ENCODE results near the gene PDE4D.
"Not testable (repeated sequence)": the region's sequence is repeated elsewhere in the genome, so short reads cannot be mapped to it uniquely, and the experiment has no call there.

PDE4D gene

DNA sequence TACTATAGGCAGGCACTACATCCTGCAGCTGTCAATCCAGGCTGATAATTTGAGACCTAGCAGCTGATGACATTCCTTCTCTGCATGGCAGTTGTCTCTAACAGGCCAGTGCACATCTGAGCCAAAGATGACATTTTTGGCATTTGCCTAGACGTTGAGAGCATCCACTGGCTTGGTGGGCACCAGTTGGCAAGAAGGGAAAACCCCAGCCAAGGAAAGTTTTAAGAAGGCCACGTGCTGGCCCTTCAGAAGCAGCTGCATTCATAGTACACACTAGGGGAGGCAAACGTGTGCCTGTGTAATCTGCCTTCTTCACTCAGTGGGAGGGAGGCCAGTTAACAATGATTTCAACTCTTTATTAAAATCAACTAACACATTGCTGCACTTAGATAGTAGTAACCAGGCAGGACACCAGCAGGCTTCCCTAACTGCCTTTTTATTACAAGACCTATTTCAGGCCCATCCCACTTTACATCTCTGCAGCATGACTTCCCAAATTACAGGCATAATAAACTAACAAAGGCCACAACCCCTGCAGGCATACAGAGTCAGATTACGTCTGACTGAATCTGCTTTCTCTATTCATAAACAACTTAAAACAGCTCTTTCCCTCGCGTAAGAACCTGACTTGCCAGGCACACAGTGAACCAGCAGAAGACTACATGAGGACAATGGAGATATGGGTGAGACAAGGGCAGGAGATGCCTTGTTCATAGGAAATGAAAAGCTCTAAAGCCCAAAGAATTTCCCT is 576.3 kb downstream of the PDE4D start:
- DNase-seq, result no peak

DNA sequence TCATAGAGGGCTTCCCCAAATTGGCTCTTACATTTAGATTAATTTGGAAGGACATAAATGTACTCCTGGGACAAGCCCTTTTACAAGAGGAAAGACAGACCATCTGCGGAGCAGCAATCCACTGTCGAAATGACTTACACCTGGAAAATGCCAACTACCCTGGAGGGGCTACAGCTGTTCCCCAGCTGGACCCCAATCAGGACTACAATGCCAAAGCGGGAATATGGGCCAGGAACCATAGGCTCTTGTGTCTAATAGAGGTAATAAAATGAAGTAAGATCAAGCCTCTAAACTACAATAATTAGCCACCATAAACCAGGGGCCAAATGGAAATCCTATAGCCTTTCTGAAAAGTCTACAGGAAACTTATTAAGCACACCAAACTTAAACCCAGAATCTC is 581.3 kb downstream of the PDE4D start:
- DNase-seq, result no peak

DNA sequence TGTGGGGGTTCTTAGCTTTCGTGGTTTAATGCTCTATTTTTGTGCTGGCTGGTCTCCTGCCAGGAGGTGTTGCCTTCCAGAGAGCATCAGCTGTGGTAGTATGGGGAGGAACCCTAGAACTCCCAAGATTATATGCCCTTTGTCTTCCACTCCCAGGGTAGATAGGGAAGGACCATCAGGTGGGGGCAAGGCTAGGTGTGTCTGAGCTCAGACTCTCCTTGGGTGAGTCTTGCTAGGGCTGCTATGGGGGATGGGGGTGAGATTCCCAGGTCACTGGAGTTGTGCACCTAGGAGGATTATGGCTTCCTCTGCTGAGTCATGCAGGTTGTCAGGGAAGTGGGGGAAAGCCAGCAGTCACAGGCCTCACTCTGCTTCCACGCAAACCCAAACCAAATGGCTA is 584.8 kb downstream of the PDE4D start:
- not testable (repeated sequence) for DNase-seq

DNA sequence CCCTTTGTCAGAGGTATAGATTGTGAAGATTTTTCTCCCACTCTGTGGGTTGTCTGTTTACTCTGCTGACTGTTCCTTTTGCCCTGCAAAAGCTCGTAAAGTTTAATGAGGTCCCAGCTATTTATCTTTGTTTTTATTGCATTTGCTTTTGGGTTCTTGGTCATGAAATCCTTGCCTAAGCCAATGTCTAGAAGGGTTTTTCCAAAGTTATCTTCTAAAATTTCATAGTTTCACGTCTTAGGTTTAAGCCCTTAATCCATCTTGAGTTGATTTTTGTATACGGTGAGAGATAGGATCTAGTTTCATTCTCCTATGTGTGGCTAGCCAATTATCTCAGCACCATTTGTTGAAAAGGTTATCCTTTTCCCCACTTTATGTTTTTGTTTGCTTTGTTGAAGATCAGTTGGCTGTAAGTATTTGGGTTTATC is 590.2 kb downstream of the PDE4D start:
- DNase-seq, result not testable (repeated sequence)

DNA sequence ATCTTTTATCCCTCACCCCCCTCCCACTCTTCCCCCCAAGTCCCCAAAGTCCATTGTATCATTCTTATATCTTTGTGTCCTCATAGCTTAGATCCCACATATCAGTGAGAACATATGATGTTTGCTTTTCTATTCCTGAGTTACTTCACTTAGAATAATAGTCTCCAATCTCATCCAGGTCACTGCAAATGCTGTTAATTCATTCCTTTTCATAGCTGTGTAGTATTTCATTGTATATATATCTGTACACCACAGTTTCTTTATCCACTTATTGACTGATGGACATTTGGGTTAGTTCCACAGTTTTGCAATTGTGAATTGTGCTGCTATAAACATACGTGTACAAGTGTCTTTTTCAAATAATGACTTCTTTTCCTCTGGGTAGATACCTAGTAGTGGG is 591.0 kb downstream of the PDE4D start:
- DNase-seq, result not testable (repeated sequence)

DNA sequence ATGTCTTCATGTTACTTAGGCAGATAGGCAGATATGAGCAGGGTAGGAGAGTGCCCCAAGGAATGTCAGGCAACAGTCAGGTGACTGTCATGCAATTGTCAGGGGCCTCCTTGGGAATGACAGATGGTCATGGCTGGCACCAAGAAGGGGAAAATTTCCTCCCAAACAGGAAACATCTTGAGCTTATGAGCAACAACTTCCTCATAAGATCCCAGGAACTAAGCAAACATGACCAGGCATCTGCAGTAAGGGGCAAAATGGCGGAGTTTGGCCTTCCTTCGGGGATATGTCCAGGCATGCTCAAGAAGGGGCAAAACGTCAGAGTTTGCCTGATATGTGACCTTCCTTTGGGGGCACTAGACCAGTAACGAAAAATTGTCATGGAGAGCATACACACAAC is 591.8 kb downstream of the PDE4D start:
- no peak for DNase-seq

DNA sequence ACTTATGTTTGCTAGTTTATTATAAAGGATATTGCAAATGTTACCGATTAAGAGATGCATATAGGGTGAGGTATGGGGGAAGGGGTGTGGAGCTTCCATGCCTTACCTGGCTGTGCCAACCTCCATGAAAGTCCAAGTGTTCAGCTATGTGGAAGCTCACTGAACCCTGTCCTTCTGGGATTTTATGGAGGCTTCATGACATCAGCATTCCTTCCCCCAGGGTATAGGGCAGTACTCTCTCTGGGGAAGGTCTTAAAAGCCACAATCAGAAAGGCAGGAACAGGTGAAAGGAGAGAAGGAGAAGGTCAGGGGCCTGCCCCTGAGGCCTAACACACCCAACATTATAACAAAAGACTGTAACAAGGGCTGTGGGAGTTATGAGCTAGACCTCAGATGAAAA is 592.6 kb downstream of the PDE4D start:
- no peak for DNase-seq

DNA sequence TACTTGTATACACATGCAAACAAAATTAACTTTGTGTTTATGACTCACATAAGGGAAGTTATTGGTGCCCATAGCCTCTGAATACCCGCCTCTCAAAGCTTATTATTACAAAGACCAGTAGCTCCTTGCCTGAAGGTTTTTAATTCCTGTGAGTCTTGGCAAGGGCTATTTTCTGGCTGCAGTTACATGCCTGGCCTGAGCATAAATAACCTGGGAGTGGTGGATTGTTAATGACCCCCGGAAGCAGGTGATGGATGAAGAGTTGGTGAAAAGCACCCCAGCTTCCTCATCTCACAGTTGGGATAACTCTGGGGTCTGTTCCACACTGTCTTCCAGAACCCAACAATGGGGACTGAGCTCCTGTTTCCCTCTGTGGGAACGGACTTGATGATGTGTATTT is 594.5 kb downstream of the PDE4D start:
- no peak for DNase-seq

DNA sequence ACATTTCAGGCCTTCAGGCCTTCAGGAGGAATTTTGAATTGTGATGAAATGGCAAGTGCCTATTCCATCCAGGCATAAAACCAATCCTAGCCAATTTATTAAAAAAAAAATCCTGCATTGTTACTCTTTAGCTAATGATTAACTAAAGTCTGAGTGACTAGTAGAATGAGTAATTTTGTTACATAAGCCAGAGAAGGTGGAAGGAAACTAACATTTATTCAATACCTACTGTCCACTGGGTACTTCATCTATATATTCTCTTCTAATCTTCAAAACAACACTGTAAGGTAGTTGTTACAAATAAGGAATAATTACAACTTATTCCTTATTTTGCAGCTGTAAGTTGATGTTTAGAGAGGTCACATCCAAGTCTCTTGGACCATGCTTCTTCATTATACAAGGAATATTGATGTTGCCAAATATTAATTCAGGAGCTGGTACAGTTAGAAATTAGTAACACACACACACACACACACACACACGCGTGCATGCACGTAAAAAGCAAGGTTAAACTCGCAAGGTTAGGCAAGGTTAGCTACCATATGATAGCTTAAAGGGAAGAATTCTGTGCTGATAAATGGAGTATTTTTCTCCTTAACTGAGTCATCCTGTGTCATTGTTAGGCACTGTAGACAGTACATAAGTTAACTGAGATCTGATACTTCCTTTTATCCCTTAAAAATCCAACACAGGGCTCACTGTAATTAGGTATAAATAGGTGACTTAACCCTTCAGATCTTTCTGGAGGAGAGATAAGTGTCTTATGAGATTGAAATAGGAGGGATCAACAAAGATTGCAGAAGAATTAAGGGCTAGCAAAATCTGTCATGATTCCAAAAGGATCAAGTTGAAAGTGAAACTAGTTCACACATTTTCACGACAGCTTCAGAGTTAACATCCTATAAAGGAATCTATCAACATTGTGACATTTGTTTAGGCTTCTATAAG is 596.9 kb downstream of the PDE4D start:
- DNase-seq, result no peak

DNA sequence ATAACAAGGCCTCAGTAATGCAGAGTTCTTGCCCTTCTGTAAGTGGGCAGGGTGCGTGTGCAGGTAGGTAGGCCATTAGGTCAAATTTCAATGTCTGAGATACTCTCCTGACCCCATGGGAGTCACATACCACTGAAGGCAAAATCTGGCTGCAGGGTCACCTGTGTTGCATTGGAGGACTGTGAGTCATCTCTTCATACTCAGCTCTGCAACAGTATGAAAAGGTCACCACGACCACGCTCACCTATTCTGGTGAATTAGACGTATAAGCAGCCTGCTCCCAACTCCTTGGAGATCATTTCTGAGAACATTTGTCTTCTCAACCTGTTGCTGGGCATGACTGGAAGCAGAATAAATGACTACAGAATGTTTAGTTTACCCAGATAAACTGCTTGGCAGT is 599.8 kb downstream of the PDE4D start:
- DNase-seq, result no peak

DNA sequence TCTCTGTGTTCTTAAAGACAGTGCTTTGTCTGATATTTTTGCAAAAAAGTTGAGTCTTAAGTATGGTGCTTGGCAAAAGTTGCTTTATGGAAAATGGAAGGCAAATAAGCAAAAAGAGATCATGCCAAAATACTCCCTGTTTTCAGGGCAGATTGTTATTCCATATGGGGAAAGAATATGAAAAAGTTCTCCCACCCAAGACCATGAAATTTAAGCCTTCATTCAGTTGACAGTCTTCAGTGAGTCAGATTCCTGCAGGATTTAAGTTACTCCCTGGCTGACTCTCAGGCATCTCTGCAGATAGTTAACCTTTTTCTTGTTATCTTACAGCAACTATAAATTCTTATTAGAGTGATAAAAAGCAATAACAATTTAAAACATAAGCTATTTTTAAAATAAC is 601.6 kb downstream of the PDE4D start:
- no peak for DNase-seq

DNA sequence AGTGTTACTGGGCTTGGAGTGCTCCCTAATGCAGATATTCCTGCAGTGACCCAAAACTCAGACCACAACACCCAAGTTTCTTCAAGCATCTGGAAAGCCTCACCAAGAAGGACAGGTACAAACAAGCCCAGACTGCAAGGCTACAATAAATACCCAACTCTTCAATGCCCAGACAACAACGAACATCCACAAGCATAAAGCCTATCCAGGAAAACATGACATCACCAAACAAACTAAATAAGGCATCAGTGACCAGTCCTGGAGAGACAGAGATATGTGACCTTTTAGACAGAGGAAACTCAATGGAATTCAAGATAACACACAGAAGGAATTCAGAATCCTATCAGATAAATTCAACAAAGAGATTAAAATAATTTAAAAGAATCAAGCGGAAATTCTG is 605.6 kb downstream of the PDE4D start:
- no peak for DNase-seq

DNA sequence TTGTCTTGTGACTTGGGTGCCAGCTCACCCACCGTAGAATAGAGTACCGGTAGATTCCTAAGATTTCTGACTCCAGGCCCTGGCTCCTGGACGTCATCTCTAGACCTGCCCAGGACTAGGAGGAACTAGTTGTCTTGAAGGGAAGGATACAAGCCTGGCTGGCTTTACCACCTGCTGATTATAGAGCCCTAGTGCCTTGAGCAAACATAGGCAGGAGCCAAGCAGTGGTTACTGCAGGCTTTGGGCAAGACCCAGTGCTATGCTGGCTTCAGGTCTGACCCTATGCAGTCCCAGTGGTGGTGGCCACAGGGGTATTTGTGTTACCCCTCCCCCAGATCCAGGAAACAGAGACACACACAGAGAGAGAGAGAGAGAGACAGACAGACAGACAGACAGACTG is 606.2 kb downstream of the PDE4D start:
- no peak for DNase-seq

DNA sequence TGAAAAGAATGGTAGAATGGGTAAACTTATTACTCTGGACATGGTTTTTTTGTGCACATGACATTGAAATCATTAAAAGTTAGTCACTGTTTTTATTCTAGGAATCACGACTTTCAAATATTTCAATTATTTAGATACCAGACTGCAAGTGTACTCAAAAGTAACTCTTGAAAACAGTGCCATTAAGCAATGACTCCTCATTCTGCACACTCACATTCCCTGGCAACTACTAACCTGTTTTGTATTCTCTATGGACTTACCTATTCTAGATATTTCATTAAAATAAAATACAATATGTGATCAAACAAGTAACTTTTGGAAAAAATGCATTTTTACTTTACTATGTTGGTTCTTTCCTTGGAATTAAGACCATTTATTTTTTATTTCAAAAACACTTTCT is 607.0 kb downstream of the PDE4D start:
- no peak for DNase-seq

DNA sequence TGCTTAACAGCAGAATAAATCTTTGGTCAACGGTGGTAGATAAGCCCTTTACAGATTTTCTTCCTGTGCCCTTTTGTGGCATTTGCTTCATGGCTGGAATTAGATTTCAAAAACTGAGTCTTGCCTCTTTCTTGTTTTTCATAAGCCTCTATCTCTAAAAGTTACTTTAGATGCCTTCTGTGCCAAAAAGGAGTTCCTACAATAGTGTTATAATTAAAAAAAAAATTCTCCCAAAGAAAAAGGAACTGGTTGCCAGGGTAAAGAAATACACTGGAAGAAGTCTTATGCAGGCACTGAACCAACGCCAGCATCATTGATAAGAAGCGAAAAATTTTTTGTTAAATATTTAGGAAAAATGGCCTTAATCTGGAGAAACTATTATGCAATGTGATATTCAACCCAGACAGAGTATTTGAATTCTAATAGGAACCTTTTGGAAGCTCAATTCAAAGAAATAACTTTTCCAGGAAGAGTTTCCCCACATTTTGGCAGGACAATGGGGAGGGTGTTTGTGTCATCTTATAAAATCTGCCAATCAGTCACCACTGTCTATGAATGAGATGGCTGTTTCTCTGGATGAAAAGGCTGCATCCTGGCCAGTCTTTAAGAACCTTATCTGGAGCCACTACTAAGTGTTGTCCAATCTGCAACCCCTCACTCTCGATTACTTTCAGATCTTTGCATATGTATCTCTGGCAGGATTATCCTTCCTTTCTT is 608.1 kb downstream of the PDE4D start:
- DNase-seq, result no peak

DNA sequence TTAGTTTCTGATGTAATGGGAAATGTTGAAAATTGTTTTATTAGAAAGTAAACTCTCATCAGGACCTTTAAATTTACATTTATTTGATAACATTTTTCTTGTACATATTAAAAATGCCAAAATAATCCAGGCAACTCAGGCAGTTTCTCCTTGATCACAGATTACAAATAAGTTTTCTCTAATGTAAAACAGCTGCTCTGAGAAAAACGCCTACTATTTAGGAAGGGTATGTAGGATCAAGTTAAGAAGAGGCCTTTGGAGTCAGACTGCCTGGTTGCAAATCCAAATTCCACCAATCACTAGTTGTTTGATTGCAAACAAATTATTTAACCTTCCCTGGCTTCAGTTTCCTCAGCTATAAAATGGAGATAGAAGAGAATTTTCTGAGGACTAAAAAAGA is 610.8 kb downstream of the PDE4D start:
- no peak for DNase-seq

DNA sequence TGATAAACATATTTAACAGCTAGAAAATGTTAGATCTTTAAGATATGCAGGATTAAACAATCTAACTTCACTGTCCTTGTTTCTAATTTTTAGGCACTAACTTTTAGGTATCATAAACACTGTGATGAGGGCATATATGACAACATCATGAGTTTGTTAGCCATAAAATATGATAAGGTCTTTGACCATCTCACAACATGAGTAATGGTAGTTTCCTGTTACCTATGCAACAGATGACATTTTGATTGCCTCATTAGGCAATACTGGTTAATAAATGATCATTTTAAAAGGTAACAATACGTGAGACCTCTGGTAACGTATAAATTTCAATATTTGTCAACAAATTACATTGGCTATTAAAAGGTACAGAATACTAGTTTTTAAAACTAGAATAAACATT is 613.5 kb downstream of the PDE4D start:
- DNase-seq, result no peak

DNA sequence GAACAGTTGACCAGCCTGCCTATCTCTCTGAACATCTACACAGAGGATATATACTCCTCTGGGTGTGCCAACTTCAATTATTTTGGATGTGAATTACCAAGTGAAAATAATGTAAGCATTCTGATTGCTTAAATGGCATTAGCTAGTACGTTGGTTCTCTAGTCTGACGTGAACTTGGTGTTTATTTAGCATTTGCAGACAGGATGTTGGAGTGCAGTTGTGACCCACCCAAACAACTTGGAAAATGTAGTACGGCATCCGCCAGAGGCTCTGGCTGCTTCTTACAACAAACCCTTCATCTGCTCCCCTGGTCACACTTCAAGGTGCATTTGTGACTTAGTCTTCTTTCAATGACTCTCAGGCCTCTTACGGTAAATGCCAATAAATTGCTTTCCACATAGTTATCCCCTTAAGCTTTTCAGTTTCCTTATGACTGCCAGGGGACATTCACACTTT is 616.6 kb downstream of the PDE4D start:
- no peak for DNase-seq

DNA sequence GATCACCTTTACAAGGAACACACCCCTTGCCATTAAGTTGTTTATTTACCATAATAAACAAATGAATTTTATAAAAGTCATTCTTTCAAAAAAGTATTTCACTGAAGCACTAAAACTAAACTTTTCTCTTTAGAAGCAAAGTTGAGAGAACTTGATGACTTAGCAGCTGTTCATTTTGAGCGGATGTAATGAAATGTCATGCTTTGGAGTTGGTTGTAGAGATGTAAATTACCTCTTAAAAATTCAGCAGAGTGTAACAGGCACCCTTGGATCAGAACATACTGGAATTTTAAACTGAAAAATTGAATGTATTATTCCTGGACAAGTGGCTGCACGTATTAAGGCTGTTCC is 617.2 kb downstream of the PDE4D start:
- DNase-seq, result no peak

DNA sequence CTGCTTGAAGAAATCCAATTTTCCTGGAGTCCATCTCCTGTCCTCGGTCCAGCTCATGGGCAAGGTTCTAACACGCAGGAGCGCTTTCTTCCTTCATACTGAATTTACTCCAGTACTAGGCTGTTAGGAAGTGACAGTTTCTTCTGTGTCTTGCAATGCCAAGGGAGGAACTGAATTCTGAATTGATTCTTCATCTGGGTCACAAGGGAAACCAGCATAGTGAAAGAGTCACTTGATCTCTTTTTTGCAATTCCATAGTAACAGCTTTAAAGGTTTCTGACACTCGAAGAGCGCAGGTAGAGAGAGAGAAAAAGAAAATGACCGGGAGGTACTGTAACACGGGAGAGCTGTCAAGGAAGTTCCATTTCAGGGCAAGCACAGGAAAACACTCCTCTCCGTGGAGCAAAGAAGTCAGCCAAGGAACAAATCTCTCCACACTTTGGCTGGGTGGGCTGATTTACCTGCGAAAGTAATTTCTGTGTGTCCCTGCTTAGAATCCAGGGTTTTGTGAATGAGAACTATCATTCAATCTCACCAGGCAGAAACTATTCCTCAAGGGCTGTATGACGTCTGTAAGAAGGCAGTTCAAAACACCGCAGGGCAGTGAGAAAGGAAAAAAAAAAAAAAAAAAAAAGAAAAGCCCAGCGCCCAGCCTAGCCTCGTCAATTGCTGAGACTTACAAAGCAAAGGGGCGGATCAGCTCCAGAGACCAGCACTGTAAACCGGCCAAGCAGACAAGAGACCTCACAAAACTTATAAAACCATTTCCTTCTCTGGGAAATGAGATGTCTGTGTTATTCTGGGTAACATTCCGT is 617.8 kb downstream of the PDE4D start:
- no peak for DNase-seq

DNA sequence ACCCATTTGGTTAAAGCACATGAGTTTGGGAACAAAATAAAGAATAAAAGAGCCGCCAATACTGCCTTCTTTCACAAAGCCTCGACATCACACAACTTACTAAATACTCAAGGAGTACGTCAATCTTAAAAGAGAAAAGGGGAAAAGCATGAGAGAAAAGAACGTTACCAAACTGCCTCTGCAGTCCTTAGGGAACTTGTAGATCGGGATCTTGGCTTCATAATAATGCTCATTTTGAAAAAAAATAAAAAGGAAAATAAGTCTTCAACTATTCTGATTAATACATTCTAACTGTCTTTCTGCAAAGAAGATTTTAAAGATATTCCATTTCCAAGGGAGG is 618.4 kb downstream of the PDE4D start:
- DNase-seq, result no peak

DNA sequence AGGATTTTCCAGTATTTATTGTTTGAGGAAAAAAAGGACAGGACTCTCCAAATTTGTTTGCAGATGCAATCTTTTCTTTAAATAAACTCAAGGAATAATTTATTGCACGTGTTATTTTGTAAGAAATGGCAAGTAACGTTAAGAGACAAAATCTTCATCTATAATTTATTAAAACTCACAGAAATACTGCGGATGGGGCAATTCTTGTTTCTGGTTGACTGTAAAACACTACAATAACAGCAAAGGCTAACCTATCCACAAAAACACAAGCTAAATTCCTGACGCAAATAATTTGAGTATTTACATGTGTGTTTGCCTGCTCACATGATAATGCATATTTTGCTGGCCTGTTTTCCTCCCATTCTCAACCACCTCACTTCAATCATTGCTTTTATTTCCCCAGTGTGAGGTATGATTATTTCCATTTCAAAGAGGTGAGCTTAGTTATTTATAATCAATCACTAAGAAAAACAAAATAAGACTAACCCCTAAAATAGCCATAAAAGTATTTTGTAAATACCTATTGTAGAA is 619.4 kb downstream of the PDE4D start:
- no peak for DNase-seq

Measured in CD4-positive, alpha-beta T cell treated with Interferon gamma for 1 hour (primary cell).